Measurements from ENCODE around the gene MED12L. TPM values are rescaled to one million over a fixed set of nuclear protein-coding genes. Genes with fewer than 3 reads are reported as not detected.
"Not testable (repeated sequence)": the region's sequence is repeated elsewhere in the genome, so short reads cannot be mapped to it uniquely, and the experiment has no call there.

Gene MED12L
- total RNA-seq, 4 donors from 2014 or later, result 0.08 to 1.5 (median 0.19) TPM

DNA sequence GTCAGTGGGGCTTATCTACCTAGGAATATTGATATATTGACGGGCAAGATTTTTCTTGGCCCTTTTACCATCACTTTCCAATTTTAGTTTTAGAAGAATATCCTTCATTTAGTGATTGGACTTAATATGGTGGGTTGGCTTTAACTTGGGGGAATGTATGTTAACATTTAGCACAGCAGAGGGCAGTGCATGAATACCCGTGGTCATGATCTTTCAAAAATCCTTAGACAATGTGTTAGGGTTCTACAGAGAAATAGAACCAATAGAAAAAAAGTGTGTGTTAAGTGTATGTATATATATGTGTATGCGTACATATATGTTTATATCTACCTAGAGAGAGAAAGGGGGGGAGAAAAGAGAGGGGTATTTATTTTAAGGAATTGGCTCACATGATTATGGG is 80.7 kb downstream of the MED12L start:
- DNase-seq, result no peak
- Histone ChIP-seq H3K4me3 (no peak overlapping the region), H3K36me3 (no peaks in the 10 kb centered on the region), H3K9me3 (no peaks in the 10 kb centered on the region), H3K27ac (no peak overlapping the region), H3K27me3 (no peaks in the 10 kb centered on the region), H3K4me1 (peaks cover 0 to 17% (median 0%) of the 10 kb centered on the region in 3 donors)
- TF ChIP-seq POLR2A (IDR thresholded peaks at IDR 0.05), result no peak
- TF ChIP-seq, protein P1, sequence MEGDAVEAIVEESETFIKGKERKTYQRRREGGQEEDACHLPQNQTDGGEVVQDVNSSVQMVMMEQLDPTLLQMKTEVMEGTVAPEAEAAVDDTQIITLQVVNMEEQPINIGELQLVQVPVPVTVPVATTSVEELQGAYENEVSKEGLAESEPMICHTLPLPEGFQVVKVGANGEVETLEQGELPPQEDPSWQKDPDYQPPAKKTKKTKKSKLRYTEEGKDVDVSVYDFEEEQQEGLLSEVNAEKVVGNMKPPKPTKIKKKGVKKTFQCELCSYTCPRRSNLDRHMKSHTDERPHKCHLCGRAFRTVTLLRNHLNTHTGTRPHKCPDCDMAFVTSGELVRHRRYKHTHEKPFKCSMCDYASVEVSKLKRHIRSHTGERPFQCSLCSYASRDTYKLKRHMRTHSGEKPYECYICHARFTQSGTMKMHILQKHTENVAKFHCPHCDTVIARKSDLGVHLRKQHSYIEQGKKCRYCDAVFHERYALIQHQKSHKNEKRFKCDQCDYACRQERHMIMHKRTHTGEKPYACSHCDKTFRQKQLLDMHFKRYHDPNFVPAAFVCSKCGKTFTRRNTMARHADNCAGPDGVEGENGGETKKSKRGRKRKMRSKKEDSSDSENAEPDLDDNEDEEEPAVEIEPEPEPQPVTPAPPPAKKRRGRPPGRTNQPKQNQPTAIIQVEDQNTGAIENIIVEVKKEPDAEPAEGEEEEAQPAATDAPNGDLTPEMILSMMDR (IDR thresholded peaks at IDR 0.05), result peak in 1 of 6 experiments; percentile 5
- intact Hi-C loops (cut with DNase I), result loop anchor here (5.0 kb wide), 1 partner anchor 116 kb away; no protein-coding TSS in a partner anchor
- 78 to 83% methylated on average over 3 of the region's 3 CpGs for WGBS, 2 donors

DNA sequence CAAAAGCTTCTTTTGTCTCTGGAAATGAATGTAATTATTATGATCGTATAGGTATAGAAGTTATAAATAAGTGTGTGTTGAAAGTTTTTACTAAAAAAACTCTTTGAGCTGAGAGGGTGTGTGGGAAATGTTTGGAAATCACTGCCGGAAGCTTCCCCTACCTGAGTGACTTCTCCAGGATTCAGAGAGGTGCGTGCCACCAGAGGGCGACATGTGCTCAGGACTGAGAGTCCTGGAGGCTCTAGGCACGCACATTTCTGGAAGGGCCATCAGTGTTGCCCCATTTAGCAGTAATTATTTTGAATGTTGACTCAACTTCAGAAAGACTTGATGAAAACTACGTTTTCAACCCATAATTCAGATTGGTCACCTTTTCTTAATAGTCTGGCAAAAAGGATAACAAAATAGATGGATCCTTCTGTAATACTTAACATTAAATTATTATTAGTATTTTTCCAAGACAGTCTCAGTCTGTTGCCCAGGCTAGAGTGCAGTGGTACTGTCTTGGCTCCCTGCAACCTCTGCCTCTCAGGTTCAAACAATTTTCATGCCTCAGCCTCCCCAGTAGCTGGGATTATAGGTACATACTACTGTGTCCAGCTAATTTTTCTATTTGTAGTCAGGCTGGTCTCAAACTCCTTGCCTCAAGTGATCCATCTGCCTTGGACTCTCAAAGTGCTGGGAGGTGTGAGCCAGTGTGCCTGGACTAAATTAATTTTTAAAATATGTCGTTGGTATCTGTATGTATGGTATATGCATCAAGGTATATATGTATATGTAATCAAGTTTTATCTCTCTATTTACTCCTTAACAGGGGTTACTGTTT is 83.0 kb downstream of the MED12L start:
- Histone ChIP-seq H3K27me3 (no peaks in the 10 kb centered on the region), H3K27ac (no peak overlapping the region), H3K4me3 (no peak overlapping the region), H3K36me3 (no peaks in the 10 kb centered on the region), H3K4me1 (peaks cover 0 to 19% (median 0%) of the 10 kb centered on the region in 3 donors), H3K9me3 (no peaks in the 10 kb centered on the region)
- intact Hi-C loops (cut with DNase I), result loop anchor here (5.0 kb wide), 1 partner anchor 114 kb away; no protein-coding TSS in a partner anchor
- DNase-seq, result no peak
- 13 to 21% methylated on average over 7 of the region's 7 CpGs for WGBS, 2 donors
- TF ChIP-seq POLR2A (IDR thresholded peaks at IDR 0.05), result no peak
- TF ChIP-seq, protein P1 (IDR thresholded peaks at IDR 0.05), result peak; percentile 55 to 84 (median 80)

- peaks cover 0 to 19% (median 0%) of the 10 kb centered on the region in 3 donors for H3K4me1 ChIP-seq
- no peaks in the 10 kb centered on the region for H3K36me3 ChIP-seq
- TF ChIP-seq POLR2A (IDR thresholded peaks at IDR 0.05), result no peak
- TF ChIP-seq, protein P1 (IDR thresholded peaks at IDR 0.05), result no peak
- no peaks in the 10 kb centered on the region for H3K9me3 ChIP-seq
- intact Hi-C loops (cut with DNase I), result loop anchor here (5.0 kb wide), 1 partner anchor 113 kb away; no protein-coding TSS in a partner anchor
- H3K27me3 ChIP-seq, result no peaks in the 10 kb centered on the region
- 68 to 74% methylated on average over 9 of the region's 9 CpGs for WGBS, 2 donors
- peak overlapping the region in 1 of 4 donors; percentile 46 for H3K27ac ChIP-seq
- no peak for DNase-seq
- H3K4me3 ChIP-seq, result no peak overlapping the region
Observed at GRCh38 chr3:151169262-151169947, 83.9 kb downstream of the MED12L start.

- intact Hi-C loops (cut with DNase I), result loop anchor here (5.0 kb wide), 1 partner anchor 112 kb away; no protein-coding TSS in a partner anchor
- not testable (repeated sequence) for H3K36me3 ChIP-seq, H3K27me3 ChIP-seq, H3K9me3 ChIP-seq, DNase-seq, H3K4me3 ChIP-seq
- WGBS, 2 donors, result 63 to 73% methylated on average over 8 to 9 of the region's 9 CpGs
- Histone ChIP-seq H3K27ac (peak overlapping the region in 2 of 4 donors; percentile 24 to 58), H3K4me1 (peaks cover 0 to 19% (median 0%) of the 10 kb centered on the region in 3 donors)
Observed at GRCh38 chr3:151169948-151170679, 84.7 kb downstream of the MED12L start.

DNA sequence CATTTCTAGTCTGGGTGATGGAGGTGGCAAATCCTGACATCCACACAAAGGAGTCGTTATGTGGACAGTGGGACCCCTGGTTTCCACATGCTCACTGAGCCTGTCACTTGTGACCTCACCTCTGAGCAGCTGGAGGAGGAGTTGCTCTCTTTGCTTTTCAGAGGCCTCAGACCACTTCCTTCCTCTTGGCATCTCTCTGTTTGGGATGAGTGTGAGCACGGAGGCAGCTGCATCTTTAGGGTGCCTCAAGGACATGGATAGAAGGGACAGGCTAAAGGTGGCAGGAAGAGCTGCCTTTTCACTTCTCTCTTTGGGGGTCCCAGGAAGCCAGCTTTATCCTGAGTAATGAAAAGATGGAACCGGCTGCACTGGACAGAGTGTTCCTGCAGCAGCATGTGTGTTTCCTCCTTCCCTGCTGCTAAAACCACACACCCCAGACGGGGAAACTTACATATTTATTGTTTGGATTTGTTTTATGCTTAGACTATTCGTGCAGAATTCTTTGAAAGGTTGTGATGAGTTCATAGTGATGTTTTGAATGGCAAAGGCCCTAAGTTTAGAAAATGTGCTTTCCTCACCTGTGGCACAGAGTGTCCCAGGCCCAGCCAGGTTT is 85.8 kb downstream of the MED12L start:
- WGBS, 2 donors, result 54 to 57% methylated on average over 4 to 5 of the region's 5 CpGs
- H3K36me3 ChIP-seq, result no peaks in the 10 kb centered on the region
- no peak for DNase-seq
- TF ChIP-seq, protein P1 (IDR thresholded peaks at IDR 0.05), result no peak
- TF ChIP-seq POLR2A (IDR thresholded peaks at IDR 0.05), result peak in 1 of 4 donors; percentile 10
- H3K9me3 ChIP-seq, result no peaks in the 10 kb centered on the region
- H3K27me3 ChIP-seq, result no peaks in the 10 kb centered on the region
- no peak overlapping the region for H3K4me3 ChIP-seq
- intact Hi-C loops (cut with DNase I), result no loop called here
- H3K27ac ChIP-seq, result peak overlapping the region in 2 of 4 donors; percentile 24 to 58
- H3K4me1 ChIP-seq, result peaks cover 0 to 19% (median 0%) of the 10 kb centered on the region in 3 donors

Data from esophagus squamous epithelium (tissue), 5 donors.